ENCODE results near the gene B4GALNT3.

B4GALNT3 gene

DNA sequence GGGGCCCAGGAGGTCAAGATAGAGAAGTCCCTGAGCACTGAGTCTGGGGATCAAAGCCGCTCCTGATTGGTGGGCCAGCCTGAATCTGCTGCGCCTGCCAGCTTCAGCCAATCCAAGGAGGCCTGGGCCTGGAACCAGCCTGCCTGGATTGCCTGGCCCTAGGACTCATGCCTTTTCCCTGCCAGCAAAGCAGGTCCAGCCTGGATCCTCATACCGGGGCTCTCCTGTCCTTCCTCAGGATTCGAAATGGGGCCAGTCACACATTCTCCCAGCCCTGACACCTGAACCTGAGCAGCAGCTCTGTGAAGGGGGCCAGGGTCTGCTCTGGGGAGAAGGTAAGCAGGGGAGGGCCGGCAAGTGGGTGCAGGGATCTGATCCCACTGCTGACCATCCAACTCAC is 121.6 kb downstream of the B4GALNT3 start:
- no peak for DNase-seq (ENCODE audit: low read depth in 1 of 2, low spot score in 1 of 2)
- in situ Hi-C loops (cut with HindIII; ENCODE audit: low pct_unique_long_range_greater_than_20kb, low sequenced_read_pairs), result no loop called here
- no peak for TF ChIP-seq JUND (IDR thresholded peaks at IDR 0.05; ENCODE audit: low read depth)

DNA sequence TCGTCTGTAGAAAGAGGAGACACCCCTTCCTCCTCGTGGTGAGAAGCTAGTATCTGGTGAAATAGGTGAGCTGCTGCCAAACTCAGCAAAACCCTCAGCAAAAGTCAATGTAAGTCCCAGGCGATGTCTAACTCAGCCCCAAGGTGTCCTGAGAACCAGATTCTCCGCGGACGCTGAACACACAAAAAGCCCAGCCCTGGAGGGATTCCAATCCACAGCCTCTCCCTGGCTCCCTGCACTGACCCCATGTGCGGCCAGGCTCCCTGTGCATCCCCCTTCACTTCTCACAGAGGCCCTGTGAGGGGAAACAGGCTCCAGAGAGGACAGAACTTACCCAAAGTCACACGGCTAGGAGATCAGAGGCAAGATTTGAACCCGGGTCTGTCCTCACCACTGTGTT is 122.0 kb downstream of the B4GALNT3 start:
- no peak for TF ChIP-seq JUND (IDR thresholded peaks at IDR 0.05; ENCODE audit: low read depth)
- no peak for DNase-seq (ENCODE audit: low read depth in 1 of 2, low spot score in 1 of 2)
- in situ Hi-C loops (cut with HindIII; ENCODE audit: low pct_unique_long_range_greater_than_20kb, low sequenced_read_pairs), result no loop called here

DNA sequence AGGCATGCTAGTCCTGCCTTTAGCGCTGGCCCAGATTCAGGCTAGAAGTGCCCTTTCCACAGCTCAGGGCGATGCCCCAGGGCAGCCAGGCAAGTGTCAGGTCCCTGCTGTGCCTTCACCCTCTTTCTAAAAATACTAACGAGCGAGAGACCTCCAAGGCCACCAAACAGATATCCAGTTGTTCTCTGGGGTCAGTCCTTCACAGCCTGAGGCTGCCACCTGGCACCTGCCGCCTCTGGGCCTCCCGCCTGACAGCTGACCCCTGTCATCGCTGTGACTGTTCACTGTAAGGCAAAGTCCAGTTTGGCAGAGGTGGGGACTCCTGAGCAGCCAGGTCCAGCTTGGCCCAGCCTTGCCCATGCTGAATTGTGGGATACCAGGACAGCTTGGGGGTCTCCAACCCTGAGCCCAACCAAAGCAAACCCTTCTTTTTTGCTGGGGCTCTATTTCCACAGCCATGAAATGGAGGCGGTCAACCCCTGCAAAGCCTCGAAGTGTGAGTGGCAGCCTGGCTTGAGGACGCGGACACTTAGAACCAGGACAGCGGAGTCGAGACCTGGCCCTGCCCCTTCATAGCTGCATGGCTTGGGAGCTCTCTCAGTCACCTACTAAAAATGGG is 123.6 kb downstream of the B4GALNT3 start:
- no peak for TF ChIP-seq JUND (IDR thresholded peaks at IDR 0.05; ENCODE audit: low read depth)
- no peak for DNase-seq (ENCODE audit: low read depth in 1 of 2, low spot score in 1 of 2)
- in situ Hi-C loops (cut with HindIII; ENCODE audit: low pct_unique_long_range_greater_than_20kb, low sequenced_read_pairs), result no loop called here

GRCh38 chr12:585062-586061 is 125.6 kb downstream of the B4GALNT3 start:
- DNase-seq (ENCODE audit: low read depth in 1 of 2, low spot score in 1 of 2), result no peak
- TF ChIP-seq JUND (IDR thresholded peaks at IDR 0.05; ENCODE audit: low read depth), result no peak
- in situ Hi-C loops (cut with HindIII; ENCODE audit: low pct_unique_long_range_greater_than_20kb, low sequenced_read_pairs), result no loop called here

GRCh38 chr12:586318-587071 is 126.8 kb downstream of the B4GALNT3 start:
- TF ChIP-seq JUND (IDR thresholded peaks at IDR 0.05; ENCODE audit: low read depth), result no peak
- in situ Hi-C loops (cut with HindIII; ENCODE audit: low pct_unique_long_range_greater_than_20kb, low sequenced_read_pairs), result no loop called here
- no peak for DNase-seq (ENCODE audit: low read depth in 1 of 2, low spot score in 1 of 2)

GRCh38 chr12:587132-588023 is 127.6 kb downstream of the B4GALNT3 start:
- TF ChIP-seq JUND (IDR thresholded peaks at IDR 0.05; ENCODE audit: low read depth), result no peak
- no peak for DNase-seq (ENCODE audit: low read depth in 1 of 2, low spot score in 1 of 2)
- in situ Hi-C loops (cut with HindIII; ENCODE audit: low pct_unique_long_range_greater_than_20kb, low sequenced_read_pairs), result no loop called here

DNA sequence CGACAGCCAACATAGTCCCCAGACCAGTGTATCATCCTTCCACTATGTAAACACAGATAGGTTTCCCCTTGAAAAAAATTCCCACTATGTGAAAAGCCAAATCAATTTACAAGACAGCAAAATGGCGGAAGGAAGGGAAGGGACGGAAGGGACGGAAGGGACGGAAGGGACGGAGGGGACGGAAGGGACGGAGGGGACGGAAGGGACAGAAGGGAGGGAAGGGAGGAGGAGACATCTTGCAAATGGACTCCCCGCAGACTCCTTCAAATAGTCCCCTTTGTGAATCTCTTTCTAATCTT is 128.2 kb downstream of the B4GALNT3 start:
- DNase-seq (ENCODE audit: low read depth in 1 of 2, low spot score in 1 of 2), result no peak
- TF ChIP-seq JUND (IDR thresholded peaks at IDR 0.05; ENCODE audit: low read depth), result no peak
- in situ Hi-C loops (cut with HindIII; ENCODE audit: low pct_unique_long_range_greater_than_20kb, low sequenced_read_pairs), result no loop called here

- no peak for TF ChIP-seq JUND (IDR thresholded peaks at IDR 0.05; ENCODE audit: low read depth)
- in situ Hi-C loops (cut with HindIII; ENCODE audit: low pct_unique_long_range_greater_than_20kb, low sequenced_read_pairs), result no loop called here
- no peak for DNase-seq (ENCODE audit: low read depth in 1 of 2, low spot score in 1 of 2)
Observed at GRCh38 chr12:588646-589045, 128.9 kb downstream of the B4GALNT3 start.

GRCh38 chr12:590206-590750 is 130.5 kb downstream of the B4GALNT3 start:
- no peak for TF ChIP-seq JUND (IDR thresholded peaks at IDR 0.05; ENCODE audit: low read depth)
- DNase-seq (ENCODE audit: low read depth in 1 of 2, low spot score in 1 of 2), result peak in 1 of 2 experiments; percentile 47
- in situ Hi-C loops (cut with HindIII; ENCODE audit: low pct_unique_long_range_greater_than_20kb, low sequenced_read_pairs), result no loop called here

- DNase-seq (ENCODE audit: low read depth in 1 of 2, low spot score in 1 of 2), result peak in 1 of 2 experiments; percentile 46
- in situ Hi-C loops (cut with HindIII; ENCODE audit: low pct_unique_long_range_greater_than_20kb, low sequenced_read_pairs), result no loop called here
- no peak for TF ChIP-seq JUND (IDR thresholded peaks at IDR 0.05; ENCODE audit: low read depth)
Observed at GRCh38 chr12:591167-592023, 131.7 kb downstream of the B4GALNT3 start.

DNA sequence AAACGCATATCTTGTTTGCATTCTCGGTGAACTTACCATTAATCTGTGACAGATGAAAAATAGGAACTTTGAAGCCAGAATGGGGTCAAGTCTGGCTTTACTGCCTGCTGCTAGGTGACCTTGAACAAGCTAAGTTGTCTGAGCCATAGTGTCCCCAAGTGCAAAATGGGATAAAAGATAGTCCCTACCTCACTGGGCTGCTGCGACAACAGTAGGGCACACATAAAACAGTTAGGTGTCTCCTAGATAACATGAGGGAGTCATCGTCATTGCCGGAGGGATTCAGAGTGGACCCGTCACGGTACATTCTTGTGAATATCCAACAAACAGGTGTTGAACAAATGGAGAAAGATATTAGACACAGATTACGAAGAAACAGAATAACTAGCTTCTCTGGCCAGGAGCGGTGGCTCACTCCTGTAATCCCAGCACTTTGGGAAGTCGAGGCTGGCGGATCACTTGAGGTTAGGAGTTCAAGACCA is 132.3 kb downstream of the B4GALNT3 start:
- in situ Hi-C loops (cut with HindIII; ENCODE audit: low pct_unique_long_range_greater_than_20kb, low sequenced_read_pairs), result no loop called here
- no peak for DNase-seq (ENCODE audit: low read depth in 1 of 2, low spot score in 1 of 2)
- TF ChIP-seq JUND (IDR thresholded peaks at IDR 0.05; ENCODE audit: low read depth), result no peak

Data from T47D (cell line).